ENCODE measurements around the gene SLC31A1. TPM values are rescaled to one million over a fixed set of nuclear protein-coding genes. Genes with fewer than 3 reads are reported as not detected.

SLC31A1 gene
- 10 to 100 TPM; 34.8 to 70.3 TPM for total RNA-seq

DNA sequence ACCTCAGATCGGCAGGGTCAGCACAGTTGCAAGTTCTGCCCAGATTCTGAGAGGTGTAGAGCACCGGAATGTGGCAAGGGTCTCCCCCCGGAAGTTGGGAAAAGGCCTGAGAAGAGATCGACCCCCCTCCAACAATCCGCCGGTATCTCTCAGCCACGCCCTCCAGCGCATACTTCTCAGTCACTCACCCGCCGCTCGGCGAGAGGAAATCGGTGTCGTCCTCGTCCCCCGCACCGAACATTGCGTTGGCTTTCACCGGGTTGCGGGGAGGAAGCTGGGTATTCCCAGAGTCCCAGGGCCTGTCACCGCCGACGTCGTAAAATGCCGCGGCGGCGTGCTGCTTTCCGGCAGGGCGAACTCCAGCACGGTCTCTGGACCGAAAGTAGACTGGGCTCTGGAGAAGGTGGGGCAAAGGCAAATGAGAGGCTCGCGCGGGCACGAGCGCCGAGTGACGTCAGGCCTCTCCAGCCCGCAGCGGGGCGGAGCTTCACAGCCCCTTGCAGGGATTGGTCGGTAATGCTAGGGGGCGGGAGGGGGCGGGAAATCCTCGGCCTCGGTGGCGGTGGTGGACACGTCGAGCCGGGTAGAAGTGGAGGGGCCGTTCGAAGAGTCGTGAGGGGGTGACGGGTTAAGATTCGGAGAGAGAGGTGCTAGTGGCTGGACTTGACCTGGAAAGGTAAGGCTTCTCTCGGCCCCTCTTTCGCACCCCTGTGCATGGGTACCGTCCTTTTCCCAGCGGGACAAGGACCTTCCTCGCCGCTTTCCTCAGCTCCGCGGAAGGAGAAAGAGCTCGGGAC lies at the start of gene SLC31A1, which contains the start of gene FKBP15:
Gene SLC31A1 (plus strand): TSS at position 542 of the 797 bp plus-strand sequence. CDS start 34,605 bp downstream, outside the sequence.
Gene FKBP15 (minus strand): TSS at position 275 of the 797 bp plus-strand sequence. CDS start 34 bp downstream, at position 241.

DNA sequence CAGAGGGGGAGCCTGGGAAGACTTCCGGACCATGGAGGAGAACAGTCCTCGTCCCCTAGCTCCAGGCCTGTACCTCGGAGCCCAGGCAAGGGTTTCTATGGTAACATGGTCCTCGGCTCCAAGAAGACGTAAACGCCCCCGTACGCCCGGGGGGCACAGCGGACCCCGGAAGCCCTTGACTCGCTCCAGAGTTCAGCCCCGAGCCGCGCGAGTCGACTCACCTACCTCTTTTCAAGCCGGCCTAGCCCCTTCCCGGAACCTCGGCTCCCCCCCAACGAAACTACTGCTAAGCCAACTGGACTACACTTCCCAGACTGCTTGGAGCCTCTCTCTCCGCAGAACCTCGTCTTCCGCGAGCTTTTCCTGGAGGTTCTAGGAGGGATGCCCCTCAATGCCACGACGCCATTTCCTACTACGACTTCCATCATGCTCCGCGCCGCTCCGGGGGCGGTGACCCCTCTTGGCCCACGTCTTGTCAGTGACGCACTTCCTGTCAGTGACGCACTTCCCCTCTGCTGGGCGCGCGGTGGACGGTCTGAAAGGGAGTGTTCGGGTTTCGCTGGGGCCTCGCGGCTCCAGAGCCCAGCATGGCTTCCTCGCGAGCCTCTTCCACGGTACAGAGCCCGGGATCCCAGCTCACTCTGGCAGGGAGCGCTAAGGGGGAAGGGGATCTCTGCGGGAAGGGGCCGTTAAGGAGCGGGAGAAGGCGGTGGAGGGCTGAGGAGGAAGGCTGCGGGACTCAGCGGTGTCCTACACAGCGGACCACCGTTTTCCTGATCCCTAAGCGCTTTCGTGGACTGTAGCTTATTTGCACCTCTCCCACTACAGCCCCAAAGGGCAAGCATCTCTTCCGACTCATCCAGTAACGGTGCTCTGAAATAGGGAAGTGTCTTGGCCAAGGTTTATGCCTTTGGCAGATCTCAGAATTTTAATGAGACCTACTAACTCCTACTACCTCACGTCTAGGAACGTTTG lies 54.1 kb downstream of the SLC31A1 start, which contains the start of the genes CDC26 and PRPF4:
Gene CDC26 (minus strand): TSS at position 416 of the 975 bp plus-strand sequence. CDS start 3,065 bp downstream, outside the sequence.
Gene PRPF4 (plus strand): TSS at position 502 of the 975 bp plus-strand sequence. CDS start 86 bp downstream, at position 588.

DNA sequence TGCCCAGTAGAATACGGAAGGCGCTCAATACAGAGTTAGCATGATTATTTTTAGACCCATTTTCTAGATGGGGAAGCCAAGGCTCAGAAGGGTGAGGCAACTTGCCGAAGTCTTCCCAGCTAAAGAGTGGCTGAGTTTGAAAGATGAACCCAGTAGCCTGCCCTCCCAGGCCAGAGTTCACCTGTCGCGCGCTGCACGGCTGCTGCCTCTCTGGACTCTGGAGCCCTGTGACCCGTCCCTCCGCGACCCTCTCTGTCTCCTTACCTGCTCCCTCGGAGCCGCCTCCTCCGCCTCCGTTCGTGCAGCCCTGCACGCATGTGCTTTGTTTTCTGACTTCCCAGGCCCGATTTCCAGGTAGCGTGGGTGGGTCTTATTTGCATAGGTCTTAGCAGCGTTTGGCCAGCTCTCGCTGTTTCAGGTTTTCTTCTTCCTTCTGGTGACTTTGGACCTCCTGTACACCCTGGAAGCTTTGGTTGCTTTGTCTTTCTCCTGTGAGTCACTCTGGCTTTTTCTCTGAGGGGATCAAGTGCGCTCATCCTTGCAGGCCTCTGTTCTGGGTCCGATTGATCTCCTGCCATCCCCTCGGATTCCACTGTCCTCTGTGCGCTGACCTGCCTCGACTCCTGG lies 81.6 kb downstream of the SLC31A1 start, which contains the start of gene RNF183:
Gene RNF183 (minus strand): TSS at position 585 of the 627 bp plus-strand sequence. CDS start 5,192 bp downstream, outside the sequence.

Other genes with a start within 250 kb of the SLC31A1 start
- gene ZNF883, start 209.4 kb upstream of the SLC31A1 start, total RNA-seq: under 1 TPM; 0.33 to 0.69 TPM
- under 1 TPM; 0.33 to 0.34 TPM for gene ZFP37, start 164.8 kb upstream of the SLC31A1 start, total RNA-seq
- gene SLC31A2, start 70.5 kb upstream of the SLC31A1 start, total RNA-seq: 1 to 10 TPM; 8.3 to 10.0 TPM
- gene FKBP15, start 267 bp upstream of the SLC31A1 start, total RNA-seq: 10 to 100 TPM; 33.7 to 38.3 TPM
- gene CDC26, start 54.0 kb downstream of the SLC31A1 start, total RNA-seq: 10 to 100 TPM; 22.0 to 37.3 TPM
- 10 to 100 TPM; 19.6 to 49.3 TPM for gene PRPF4, start 54.1 kb downstream of the SLC31A1 start, total RNA-seq
- not detected for gene RNF183, start 81.8 kb downstream of the SLC31A1 start, total RNA-seq
- gene WDR31, start 118.7 kb downstream of the SLC31A1 start, total RNA-seq: 1 to 10 TPM in 1 of 2 donors, under 1 TPM in 1; 1.00 to 1.7 TPM
- under 1 TPM; 0.34 to 0.67 TPM for gene BSPRY, start 128.0 kb downstream of the SLC31A1 start, total RNA-seq
- 10 to 100 TPM; 17.9 to 25.0 TPM for gene HDHD3, start 155.4 kb downstream of the SLC31A1 start, total RNA-seq
- 10 to 100 TPM; 28.6 to 33.4 TPM for gene ALAD, start 179.7 kb downstream of the SLC31A1 start, total RNA-seq
- gene POLE3, start 189.1 kb downstream of the SLC31A1 start, total RNA-seq: 10 to 100 TPM; 43.7 to 81.6 TPM
- 1 to 10 TPM; 1.7 TPM for gene C9orf43, start 189.2 kb downstream of the SLC31A1 start, total RNA-seq
- 10 to 100 TPM in 1 of 2 donors, 1 to 10 TPM in 1; 9.3 to 13.3 TPM for gene RGS3, start 242.2 kb downstream of the SLC31A1 start, total RNA-seq